CD4-positive, alpha-beta T cell (primary cell): Measurements from ENCODE around the gene TAL1. TPM values are rescaled to one million over a fixed set of nuclear protein-coding genes. Genes with fewer than 3 reads are reported as not detected.

Experiments used
- ATAC-seq: fragments of 200-7000 bp; cut with Tn5 transposase; one replicate; pipeline ENCODE4 v1.10.0; 2022; ENCODE audit warnings: mild to moderate bottlenecking; ENCODE audit not compliant: poor library complexity
- CTCF ChIA-PET: fragments of 350-600 bp; sonication (Branson Sonifier 250); formaldehyde crosslinking; loops from one replicate; lab custom pipeline; 2021; ENCODE audit warnings: antibody characterized with exemption, inconsistent platforms; lab: Charles Lee
- POLR2A ChIA-PET: fragments of 350-600 bp; sonication (Branson Sonifier 250); formaldehyde crosslinking; loops from one replicate; lab custom pipeline; 2021; ENCODE audit warnings: antibody characterized with exemption, inconsistent platforms; lab: Charles Lee
- DNase-seq, 14 experiments: peaks; one replicate each; pipeline ENCODE4 v3.0.0-alpha.2; 2013 to 2020; ENCODE audit warnings: mixed read lengths in 2 of 14
- H3K27ac ChIP-seq, 2 donors: one replicate each; pipeline versions ENCODE4 v1.5.1 to v1.7.0; 2013; ENCODE audit warnings: low read length in 2 of 2, low read depth in 1 of 2, mild to moderate bottlenecking in 1 of 2
- H3K27me3 ChIP-seq, 2 experiments: 1 replicate in 1 of 2; 2 replicates in 1 of 2; pipeline versions ENCODE4 v1.6.1 to v1.7.0; 2013; ENCODE audit warnings: low read length in 2 of 2, control low read depth in 1 of 2, mild to moderate bottlenecking in 1 of 2, moderate library complexity in 1 of 2; ENCODE audit not compliant: insufficient read depth in 2 of 2, control insufficient read depth in 1 of 2
- H3K36me3 ChIP-seq: one replicate; pipeline ENCODE4 v1.6.1; 2013; ENCODE audit warnings: low read length, control low read depth; ENCODE audit not compliant: insufficient read depth
- H3K4me1 ChIP-seq: one replicate; pipeline ENCODE4 v1.6.1; 2013; ENCODE audit warnings: low read length, control low read depth; ENCODE audit not compliant: insufficient read depth
- H3K4me3 ChIP-seq: one replicate; pipeline ENCODE4 v1.5.1; 2013; ENCODE audit warnings: mild to moderate bottlenecking, low read length, moderate library complexity
- H3K9me3 ChIP-seq, 2 experiments: 1 replicate in 1 of 2; 2 replicates in 1 of 2; pipeline versions ENCODE4 v1.6.1 to v1.7.0; 2013; ENCODE audit warnings: low read length in 2 of 2, mild to moderate bottlenecking in 2 of 2, control low read depth in 1 of 2, moderate library complexity in 1 of 2; ENCODE audit not compliant: control insufficient read depth in 1 of 2, insufficient read depth in 1 of 2
- H3K27ac Mint-ChIP-seq: one replicate; pipeline ENCODE4 v1.8.0; 2020; ENCODE audit warnings: mixed read lengths
- H3K27me3 Mint-ChIP-seq: one replicate; pipeline ENCODE4 v1.8.0; 2021; ENCODE audit warnings: mixed read lengths
- H3K36me3 Mint-ChIP-seq: one replicate; pipeline ENCODE4 v1.8.0; 2021; ENCODE audit warnings: low read depth, mixed read lengths
- H3K4me1 Mint-ChIP-seq: one replicate; pipeline ENCODE4 v1.8.0; 2021; ENCODE audit warnings: low read depth, mixed read lengths
- H3K4me3 Mint-ChIP-seq: one replicate; pipeline ENCODE4 v1.8.0; 2020; ENCODE audit warnings: mild to moderate bottlenecking, mixed read lengths
- H3K9me3 Mint-ChIP-seq: one replicate; pipeline ENCODE4 v1.8.0; 2020; ENCODE audit warnings: mixed read lengths
- CTCF ChIP-seq: fragments of 200-600 bp; IDR thresholded peaks from one replicate; pipeline ENCODE4 v1.8.0; 2022; ENCODE audit warnings: antibody characterized with exemption, mild to moderate bottlenecking
- intact Hi-C, 2 experiments: fragments of 100-400 bp; cut with DNase I in 1 of 2; cut with micrococcal nuclease in 1 of 2; formaldehyde crosslinking; loops; one replicate each; pipeline versions ENCODE4 v1.15.1 to v1.9.0; 2023 to 2025; cut with DNase I, micrococcal nuclease
- total RNA-seq, 174 experiments: library from RNA in 2 of 174; stranded (reverse) in 2 of 174; gene quantifications; one replicate each; pipeline ENCODE4 v1.2.3 and lab custom pipeline; 2021 to 2026

TAL1 gene
- total RNA-seq, 2 experiments from 2014 or later = not detected

DNA sequence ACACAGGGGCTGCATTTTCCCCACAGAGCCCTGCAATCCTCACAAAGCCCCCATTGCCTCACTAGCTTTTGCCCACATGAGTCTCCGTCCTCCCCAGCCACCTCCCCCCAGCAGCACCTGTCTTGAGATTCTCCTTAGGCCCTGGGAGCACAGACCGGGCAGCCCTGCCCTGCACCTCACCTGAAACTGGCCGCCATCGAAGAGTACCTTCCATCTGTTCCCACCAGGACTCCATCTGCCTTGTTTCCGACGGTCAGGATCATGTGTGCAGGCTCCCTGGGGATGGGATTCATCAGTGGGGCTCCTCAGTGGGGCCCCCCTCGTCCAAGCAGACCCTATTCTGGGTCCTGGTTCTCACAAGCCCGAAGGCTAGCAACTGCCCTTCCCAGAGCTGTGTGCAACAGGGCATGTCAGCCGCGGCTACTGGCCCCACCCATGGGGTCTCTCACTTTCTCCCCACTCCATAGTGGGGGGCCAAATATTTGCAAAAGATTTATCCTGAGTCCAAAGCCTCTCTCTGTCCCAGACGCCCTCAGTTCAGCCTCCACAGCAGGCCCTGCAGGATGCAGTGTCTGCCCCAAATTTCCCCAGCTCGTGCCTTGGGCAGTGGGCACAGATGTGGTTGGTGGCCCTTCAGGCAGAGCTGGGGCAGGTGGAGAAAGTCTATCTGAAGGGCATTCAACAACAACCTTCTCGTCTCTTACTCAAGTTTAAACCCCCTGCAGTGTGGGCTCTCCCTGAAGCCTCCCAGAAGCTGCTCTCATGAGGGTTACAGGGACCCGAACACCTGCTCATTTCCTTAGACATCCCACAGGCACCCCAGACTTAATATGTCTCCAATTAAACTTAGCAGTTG, 47.0 kb downstream of the TAL1 start:
- DNase-seq = no peak
- H3K27ac Mint-ChIP-seq = no peak overlapping the region
- no peaks in the 10 kb centered on the region for H3K9me3 Mint-ChIP-seq
- no peak for TF ChIP-seq CTCF
- no peak overlapping the region for H3K27ac ChIP-seq
- H3K4me3 ChIP-seq = no peak overlapping the region
- H3K4me3 Mint-ChIP-seq = no peak overlapping the region
- POLR2A ChIA-PET = no interaction called here
- H3K27me3 ChIP-seq = peaks cover 14 to 22% of the 10 kb centered on the region in 2 experiments
- H3K4me1 ChIP-seq = no peaks in the 10 kb centered on the region
- no peaks in the 10 kb centered on the region for H3K36me3 Mint-ChIP-seq
- no peaks in the 10 kb centered on the region for H3K9me3 ChIP-seq
- H3K27me3 Mint-ChIP-seq = peaks cover 37% of the 10 kb centered on the region
- intact Hi-C loops = no loop called here
- no peak for ATAC-seq
- no peaks in the 10 kb centered on the region for H3K36me3 ChIP-seq
- CTCF ChIA-PET = no interaction called here
- no peaks in the 10 kb centered on the region for H3K4me1 Mint-ChIP-seq

DNA sequence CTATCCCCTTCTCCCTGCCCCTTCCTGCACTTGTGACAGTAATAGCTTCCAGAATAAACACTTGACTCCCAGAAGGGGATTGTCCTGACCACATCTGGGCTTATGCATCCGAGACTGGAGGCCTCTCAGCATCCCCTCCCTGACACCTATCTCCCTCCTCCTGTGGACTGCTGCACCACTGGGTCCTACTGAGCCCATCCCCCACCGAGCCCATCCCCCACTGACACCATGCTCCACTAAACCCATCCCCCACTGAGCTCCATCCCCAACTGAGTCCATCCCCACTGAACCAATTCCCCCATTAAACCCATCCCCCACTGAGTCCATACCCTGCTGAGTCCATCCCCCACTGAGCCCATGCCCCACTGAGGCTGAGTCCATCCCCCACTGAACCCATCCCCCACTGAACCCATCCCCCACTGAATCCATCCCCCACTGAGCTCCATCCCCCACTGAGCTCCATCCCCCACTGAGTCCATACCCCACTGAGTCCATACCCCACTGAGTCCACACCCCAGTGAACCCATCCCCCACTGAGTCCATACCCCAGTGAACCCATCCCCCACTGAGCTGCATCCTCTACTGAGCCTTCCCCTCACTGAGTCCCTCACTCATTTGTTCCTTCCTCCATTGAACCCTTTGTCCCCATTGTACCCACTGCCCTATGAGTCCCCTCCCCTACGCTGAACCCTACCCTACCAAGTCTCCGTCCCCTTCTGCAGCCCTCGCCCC, 47.8 kb downstream of the TAL1 start:
- ChIA-PET POLR2A (no interaction called here), CTCF (no interaction called here)
- peaks cover 43% of the 10 kb centered on the region for H3K27me3 Mint-ChIP-seq
- ATAC-seq (no peak), DNase-seq (peak in 1 of 14 experiments; percentile 44)
- intact Hi-C loops = no loop called here
- no peaks in the 10 kb centered on the region for H3K36me3 Mint-ChIP-seq
- no peak overlapping the region for H3K27ac Mint-ChIP-seq
- no peak overlapping the region for H3K27ac ChIP-seq
- no peaks in the 10 kb centered on the region for H3K9me3 Mint-ChIP-seq
- H3K27me3 ChIP-seq = peaks cover 16 to 22% of the 10 kb centered on the region in 2 experiments
- H3K9me3 ChIP-seq = no peaks in the 10 kb centered on the region
- no peak overlapping the region for H3K4me3 ChIP-seq
- no peak for TF ChIP-seq CTCF
- H3K4me1 ChIP-seq = peaks cover 8% of the 10 kb centered on the region
- no peaks in the 10 kb centered on the region for H3K36me3 ChIP-seq
- H3K4me3 Mint-ChIP-seq = no peak overlapping the region
- H3K4me1 Mint-ChIP-seq = peaks cover 5% of the 10 kb centered on the region

DNA sequence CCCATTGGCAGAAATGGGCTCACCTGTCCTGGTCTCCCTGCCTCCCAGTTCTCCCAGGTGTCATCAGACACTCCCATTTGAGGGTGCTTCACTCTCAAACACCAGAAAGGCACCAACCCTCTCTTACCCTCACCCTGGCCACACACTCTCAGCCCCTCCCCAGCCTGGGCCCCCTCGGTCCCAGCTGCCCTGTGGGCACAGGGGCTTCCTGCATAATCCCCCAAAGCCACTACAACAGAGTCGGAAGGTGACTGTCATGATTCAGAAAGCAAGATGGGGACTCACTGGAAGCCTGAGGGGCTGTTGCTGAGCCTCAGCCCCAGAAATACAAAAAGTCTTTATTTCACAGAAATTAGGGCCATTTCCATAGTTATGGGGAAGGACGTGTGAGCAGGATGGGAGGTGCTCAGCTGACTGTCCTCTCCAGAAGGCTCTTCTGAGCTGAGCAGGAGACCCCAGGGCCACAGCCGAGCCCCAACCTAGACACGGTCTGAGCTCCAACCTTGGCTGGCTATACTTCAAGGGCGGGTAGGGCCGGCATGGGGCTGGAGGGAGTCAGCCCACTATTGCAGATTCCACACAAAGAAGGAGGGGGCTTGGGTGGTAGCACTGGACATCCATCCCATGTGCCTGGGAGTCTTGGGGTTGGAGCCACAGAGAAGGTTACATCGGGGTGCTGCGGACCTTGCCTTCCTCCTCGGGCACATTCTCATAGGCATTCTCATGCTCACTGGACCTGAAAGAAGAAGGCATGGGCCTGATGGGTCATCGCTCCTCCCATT, 48.5 kb downstream of the TAL1 start:
- Histone ChIP-seq H3K36me3 (no peaks in the 10 kb centered on the region), H3K27me3 (peaks cover 16 to 22% of the 10 kb centered on the region in 2 experiments), H3K9me3 (no peaks in the 10 kb centered on the region), H3K4me3 (no peak overlapping the region), H3K27ac (no peak overlapping the region), H3K4me1 (peaks cover 11% of the 10 kb centered on the region)
- TF ChIP-seq CTCF = no peak
- Mint-ChIP-seq H3K4me1 (peaks cover 9% of the 10 kb centered on the region), H3K27ac (no peak overlapping the region), H3K27me3 (peaks cover 50% of the 10 kb centered on the region), H3K9me3 (no peaks in the 10 kb centered on the region), H3K36me3 (no peaks in the 10 kb centered on the region), H3K4me3 (no peak overlapping the region)
- ATAC-seq = no peak
- ChIA-PET POLR2A (no interaction called here), CTCF (no interaction called here)
- intact Hi-C loops = no loop called here
- DNase-seq = no peak
